GM19193 (cell line): Measurements from ENCODE around the gene RPS19BP1.

Experiments used
- POLR2A ChIP-seq: IDR thresholded peaks from 4 replicates; pipeline ENCODE4 v1.6.1; 2011; ENCODE audit not compliant: insufficient read depth, insufficient read length; ENCODE audit errors: extremely low read depth

RPS19BP1 gene

DNA sequence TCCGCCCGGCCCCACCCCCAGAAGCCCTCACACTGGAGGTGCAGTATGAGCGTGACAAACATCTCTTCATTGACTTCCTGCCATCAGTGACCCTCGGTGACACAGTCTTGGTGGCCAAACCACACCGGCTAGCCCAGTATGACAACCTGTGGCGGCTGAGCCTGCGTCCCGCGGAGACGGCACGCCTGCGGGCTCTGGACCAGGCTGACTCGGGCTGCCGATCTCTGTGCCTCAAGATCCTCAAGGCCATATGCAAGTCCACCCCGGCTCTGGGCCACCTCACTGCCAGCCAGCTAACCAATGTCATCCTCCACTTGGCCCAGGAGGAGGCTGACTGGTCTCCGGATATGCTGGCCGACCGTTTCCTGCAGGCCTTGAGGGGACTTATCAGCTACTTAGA lies 18.8 kb downstream of the RPS19BP1 start:
- TF ChIP-seq POLR2A, result no peak

DNA sequence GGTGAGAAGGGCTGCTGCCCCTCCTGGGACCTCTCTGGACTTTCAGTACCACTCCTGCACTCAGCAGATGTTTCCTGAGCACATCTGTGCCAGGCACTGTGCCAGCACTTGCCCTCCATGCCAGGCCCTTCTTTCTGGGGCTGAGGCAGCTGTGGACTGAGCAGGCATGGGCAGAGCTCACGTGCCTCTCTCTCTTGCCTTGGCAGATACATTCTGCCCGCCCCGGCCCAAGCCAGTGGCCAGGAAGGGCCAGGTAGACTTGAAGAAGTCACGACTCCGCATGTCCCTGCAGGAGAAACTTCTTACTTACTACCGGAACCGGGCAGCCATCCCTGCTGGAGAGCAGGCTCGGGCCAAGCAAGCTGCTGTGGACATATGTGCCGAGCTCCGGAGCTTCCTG lies 20.5 kb downstream of the RPS19BP1 start:
- TF ChIP-seq POLR2A, result no peak

DNA sequence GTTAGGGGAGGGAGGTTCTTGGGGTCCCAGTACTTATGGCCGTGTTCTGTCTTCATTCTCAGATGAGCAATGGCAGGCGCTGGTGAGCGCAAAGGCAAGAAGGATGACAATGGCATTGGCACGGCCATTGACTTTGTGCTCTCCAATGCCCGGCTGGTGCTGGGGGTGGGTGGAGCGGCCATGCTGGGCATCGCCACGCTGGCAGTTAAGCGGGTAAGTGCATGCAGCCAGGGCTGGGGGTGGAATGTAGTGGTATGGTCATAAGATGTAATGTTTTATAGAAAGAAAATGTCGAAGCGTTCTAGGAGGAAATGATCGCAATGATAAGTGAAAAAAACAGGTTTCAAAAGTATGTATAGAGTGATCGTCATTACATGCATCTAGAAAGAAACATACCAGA lies 21.3 kb downstream of the RPS19BP1 start:
- TF ChIP-seq POLR2A, result no peak

DNA sequence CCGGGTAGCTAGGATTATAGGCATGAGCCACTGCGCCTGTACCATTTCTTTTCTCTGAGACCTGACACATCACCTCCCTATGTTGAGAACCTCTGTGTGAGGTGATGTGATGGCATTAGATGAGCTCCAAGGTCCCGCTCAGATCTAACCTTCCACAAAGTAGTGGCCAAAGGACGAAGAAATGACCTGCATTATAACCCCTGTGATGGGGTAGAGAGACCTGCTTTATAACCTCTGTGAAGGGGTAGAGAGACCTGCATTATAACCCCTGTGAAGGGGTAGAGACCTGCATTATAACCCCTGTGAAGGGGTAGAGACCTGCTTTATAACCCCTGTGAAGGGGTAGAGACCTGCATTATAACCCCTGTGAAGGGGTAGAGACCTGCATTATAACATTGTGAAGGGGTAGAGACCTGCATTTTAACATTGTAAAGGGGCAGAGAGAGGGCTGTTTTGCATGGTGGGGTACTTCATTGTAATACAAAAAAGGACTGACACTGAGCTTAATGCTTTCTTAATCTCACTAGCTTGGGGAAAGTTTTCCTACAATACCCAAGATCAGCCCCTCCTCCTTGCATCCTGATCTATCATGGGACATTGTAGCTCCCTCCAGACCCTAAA lies 21.9 kb downstream of the RPS19BP1 start:
- TF ChIP-seq POLR2A, result no peak

DNA sequence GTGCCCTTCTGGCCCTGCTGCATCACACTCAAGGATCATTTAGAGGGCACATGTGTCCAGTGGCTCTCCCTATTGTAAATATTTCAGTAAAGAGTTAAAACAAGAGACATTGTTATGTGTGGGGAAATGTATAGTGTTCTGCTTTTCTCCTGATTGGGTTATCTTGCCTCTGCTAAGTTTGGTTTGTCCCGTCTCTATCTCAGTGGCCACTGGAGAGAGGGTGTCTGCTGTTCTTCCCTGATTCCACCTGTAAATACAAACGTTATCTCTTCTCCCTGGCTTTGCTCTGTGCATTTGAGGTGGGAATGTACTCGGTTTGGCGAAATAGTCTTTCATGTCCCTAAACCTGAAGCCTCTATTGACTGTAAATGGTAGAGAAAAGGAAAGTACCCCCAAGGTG lies 24.2 kb downstream of the RPS19BP1 start:
- no peak for TF ChIP-seq POLR2A

DNA sequence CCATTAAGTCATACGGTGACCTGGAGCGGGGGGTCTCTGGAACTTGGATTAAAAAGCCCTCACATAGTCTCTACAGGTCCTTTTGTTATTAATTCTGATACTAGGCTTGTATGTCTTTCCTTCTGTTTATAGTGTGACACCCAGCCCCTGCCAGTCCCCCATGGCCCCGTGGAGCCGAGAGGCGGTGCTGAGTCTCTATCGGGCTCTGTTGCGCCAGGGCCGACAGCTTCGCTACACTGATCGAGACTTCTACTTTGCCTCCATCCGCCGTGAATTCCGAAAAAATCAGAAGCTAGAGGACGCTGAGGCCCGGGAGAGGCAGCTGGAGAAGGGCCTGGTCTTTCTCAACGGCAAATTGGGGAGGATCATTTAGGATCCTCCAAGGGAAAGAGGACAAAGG lies 28.5 kb downstream of the RPS19BP1 start:
- TF ChIP-seq POLR2A, result no peak

DNA sequence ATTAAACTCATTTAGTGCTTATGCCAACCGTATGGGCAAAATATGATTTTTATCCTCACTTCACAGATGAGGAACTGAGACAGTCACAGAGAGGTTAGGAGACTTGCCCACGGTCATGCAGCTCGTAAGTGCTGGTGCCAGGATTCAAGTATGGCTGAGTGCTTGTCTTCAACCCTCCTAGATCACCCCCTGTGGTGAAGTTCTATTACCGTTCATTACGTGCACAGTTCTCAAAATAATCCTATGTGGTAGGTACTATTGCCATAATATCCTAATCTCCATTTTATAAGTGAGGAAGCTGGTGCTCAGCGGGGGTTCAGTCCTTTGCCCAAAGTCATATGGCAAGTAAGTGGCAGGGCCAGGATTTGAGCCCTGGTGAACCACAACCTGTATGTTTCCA lies 28.9 kb downstream of the RPS19BP1 start:
- no peak for TF ChIP-seq POLR2A

DNA sequence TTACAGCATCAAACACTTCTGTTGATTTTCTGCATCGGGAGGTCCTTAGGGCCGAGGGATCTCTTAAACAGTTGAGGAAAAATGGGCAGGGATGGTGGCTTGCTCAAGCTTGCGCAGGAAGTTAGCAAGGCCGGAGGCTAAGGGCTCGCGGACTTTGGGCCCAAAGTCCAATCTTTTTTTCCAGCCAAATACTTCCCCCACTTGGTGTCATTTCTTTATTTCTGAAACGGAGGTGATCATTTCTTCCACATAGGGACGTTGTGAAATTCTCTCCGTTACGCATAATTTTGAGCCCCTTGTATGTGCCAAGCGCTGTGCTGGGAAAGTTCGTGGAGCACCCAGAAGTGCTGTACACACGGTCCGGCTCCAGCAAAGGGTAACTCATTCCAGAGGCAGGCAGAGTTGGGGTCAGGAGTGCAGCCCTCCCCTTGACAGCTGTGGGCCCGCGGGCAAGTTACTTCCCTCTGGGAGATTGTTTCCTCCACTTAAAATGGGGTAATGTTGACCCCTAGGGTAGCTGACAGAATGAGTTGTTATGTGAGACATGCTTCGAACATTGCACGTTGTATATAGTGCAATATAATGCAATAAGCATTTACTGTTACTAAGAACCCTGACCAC lies 29.6 kb downstream of the RPS19BP1 start:
- no peak for TF ChIP-seq POLR2A

DNA sequence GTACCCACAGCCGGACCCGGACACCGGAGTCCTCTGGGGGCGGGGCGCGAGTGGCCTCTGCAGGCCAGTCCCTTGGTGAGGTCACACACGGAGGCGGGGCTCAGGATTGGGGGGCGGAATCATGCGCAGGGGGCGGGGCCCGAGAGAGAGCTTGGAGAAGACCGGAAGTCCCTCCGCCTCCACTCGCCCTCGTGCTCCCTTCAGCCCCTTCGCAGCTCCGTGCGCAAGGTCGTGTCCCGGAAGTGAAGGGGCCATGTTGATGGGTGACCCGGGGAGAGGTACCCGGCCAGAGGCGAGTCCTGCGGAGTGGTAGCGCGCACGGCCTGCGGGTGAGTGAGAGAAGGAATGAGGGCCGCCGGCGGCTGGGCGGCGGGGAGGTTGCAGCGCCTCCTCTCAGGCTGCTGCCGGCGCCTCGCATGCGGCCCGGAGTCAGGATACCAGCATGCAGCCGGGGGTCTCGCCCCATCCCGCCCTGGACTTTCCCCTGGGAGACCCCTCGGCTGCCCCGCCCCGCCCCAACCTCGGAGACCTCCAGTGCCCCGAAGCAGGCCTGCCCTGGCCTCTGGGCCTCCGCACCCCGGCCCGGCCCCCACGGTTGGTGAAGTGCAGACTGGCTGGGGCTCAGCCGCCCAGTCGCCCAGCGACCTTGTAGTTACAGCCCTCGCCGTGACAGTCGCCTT lies 30.3 kb downstream of the RPS19BP1 start, which contains the start of gene MIEF1:
TSS of gene MIEF1 (plus strand) at position 182 of the 680 bp plus-strand sequence. CDS start 9,005 bp downstream, outside the sequence.
- TF ChIP-seq POLR2A, result peak; percentile 76

DNA sequence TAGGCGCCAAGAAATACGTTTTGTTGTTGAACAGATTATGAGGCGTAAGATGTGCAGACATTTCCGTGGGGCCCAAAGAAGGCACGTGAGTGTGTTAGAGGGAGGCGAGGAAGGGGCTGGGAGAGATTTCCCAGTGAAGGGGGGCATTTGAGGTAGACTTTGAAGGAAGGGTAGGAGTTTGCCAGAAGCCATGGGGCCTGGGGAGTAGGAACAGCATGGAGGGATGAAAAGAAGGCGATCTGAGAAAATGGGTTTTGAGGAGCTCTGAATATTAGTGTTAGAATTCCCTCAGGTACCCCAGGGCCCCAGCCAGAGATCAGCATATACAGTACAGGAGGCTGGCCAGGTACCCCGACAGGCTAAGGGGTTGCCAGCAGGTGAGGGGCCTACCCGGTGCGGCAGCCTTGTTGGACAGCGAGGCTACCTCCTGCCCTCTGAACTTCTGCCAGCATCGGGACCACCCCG lies 30.9 kb downstream of the RPS19BP1 start:
- no peak for TF ChIP-seq POLR2A

DNA sequence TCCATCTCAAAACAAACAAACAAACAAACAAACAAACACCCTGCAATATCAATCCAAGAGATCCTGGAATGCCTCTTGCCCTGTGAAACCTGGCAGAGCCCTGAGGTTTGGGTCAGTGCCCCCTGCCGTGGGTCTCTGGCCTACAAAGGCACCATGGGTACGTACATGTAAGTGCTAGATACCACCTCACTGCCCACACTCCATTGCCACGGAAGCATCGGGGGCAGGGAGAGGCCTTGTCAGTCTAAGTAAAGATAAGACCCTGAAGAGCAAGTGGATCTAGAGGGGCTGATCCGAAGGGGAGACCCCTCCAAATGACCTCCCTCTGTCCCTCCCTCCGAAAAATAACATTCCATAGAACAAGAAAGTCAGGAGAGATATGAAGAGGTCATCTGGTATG lies 32.4 kb downstream of the RPS19BP1 start:
- TF ChIP-seq POLR2A, result no peak

DNA sequence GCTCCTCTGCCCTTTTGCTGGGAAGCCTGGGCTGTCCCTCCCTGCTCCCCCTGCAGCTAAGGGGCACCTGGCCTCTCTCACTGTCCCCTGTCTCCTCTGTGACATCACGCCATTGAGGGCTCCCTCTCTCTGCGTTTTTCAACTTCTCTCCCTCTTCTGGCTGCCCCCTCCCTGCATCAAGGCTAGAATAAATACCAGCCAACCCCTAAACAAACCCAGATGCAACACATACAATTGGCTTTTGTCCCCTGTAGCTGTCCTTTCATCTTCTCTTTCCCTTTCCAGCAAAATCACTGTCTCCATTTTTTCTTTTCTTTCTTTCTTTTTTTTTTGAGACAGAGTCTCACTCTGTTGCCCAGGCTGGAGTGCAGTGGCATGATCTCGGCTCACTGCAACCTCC lies 33.7 kb downstream of the RPS19BP1 start:
- TF ChIP-seq POLR2A, result no peak

DNA sequence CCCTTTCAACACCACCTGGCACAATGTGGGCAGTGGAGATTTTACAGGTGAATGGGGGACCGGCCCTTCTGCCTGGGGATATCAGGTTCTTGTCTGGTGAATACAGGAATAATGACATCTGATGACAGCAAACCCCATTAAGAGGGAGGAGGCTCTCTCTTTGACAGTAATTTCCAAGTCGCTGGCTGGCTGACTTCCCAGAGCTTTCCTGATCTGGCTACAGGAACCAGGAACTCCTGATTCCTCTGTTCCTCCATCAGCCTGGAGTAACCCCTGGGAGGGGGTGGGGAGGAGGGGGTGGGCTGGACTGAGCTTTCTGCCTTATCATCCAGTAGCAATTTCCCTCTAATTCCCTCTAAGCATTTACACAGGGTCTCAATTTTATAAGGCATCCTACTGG lies 34.2 kb downstream of the RPS19BP1 start:
- TF ChIP-seq POLR2A, result no peak

DNA sequence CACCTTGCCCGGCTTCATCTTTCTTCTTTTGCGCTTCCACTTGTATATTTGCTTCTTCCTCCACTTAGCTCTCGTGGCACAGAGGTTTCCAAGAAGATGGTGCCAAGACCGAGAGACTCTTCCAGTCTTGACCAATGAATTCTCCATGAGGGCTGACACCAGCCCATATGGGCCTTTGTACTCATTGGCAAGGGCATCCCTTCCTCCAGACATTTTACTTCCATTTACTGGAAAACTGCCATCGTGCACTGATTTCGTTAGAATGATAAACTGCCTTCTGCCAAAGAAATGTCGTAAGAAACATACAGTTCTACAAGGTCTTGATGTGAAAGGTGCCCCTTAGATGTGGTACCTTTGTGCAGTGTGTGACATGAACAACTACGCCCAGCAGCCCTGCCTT lies 35.1 kb downstream of the RPS19BP1 start:
- TF ChIP-seq POLR2A, result no peak

DNA sequence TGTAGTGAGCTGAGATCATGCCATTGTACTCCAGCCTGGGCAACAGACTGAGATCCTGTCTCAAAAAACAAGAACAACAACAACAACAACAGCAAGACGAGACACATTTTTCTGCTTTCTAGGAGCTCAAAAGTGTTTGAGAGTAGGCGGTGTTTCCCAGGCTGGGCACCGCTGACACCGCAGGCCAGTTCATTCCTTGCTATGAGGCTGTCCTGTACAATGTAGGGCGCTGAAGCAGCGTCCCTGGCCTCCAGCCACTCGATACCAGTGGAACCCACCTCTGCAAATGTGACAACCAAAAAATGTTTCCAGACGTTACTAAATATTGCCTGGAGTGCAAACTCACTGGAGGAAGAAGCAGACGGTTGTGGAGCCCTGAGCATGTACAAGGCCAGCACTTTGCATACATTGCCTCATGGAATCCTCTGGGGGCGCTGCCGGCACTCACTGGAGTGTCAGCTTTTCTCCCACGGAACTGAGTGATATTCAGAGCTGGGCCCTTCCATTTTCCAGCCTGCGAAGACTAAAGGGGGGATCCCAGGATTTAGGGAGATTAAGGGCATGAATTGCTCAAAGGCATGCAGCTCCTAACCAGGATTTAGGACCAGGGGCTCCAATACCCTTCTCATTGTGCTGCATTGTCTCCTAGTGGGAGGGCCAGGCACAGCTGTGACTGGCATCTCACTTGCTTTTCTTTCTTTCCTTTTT lies 36.3 kb downstream of the RPS19BP1 start:
- no peak for TF ChIP-seq POLR2A
